ENCODE measurements around the gene GRPEL2.
A peak's percentile ranks its signal among the peaks of the same experiment; 100 is the strongest.

Gene GRPEL2

GRCh38 chr5:149309354-149309753 lies 35.9 kb upstream of the GRPEL2 start:
- peak overlapping the region; percentile 10; the same call in 1 of the 2 replicates for H3K27ac ChIP-seq
- ChIA-PET POLR2A (ENCODE audit: low non-redundant PET) (no interaction called here), CTCF (interaction anchor here (0.6 to 1.8 kb wide), 2 partner anchors 8 to 852 kb away, joined by 3 to 5 read pairs; no protein-coding TSS in a partner anchor)
- DNase-seq (ENCODE audit: low spot score): no peak
- no peak for TF ChIP-seq CTCF (conservative IDR thresholded peaks at IDR 0.05; ENCODE audit: low read depth)

- DNase-seq (ENCODE audit: low spot score): no peak
- POLR2A ChIA-PET (ENCODE audit: low non-redundant PET): no interaction called here
- TF ChIP-seq CTCF (conservative IDR thresholded peaks at IDR 0.05; ENCODE audit: low read depth): no peak
- CTCF ChIA-PET: no interaction called here
- no peak overlapping the region for H3K27ac ChIP-seq
Observed at GRCh38 chr5:149310488-149310887, 34.8 kb upstream of the GRPEL2 start.

- peak; percentile 26 for DNase-seq (ENCODE audit: low spot score)
- ChIA-PET POLR2A (ENCODE audit: low non-redundant PET) (interaction anchor here (0.6 kb wide), 1 partner anchor 12 kb away, joined by 3 read pairs; no protein-coding TSS in a partner anchor), CTCF (interaction anchor here (0.7 kb wide), 1 partner anchor 46 kb away, joined by 3 read pairs; no protein-coding TSS in a partner anchor)
- TF ChIP-seq CTCF (conservative IDR thresholded peaks at IDR 0.05; ENCODE audit: low read depth): no peak
- H3K27ac ChIP-seq: no peak overlapping the region
Observed at GRCh38 chr5:149310947-149311658, 34.2 kb upstream of the GRPEL2 start.

GRCh38 chr5:149313151-149313841 lies 32.0 kb upstream of the GRPEL2 start:
- ChIA-PET CTCF (interaction anchor here (0.7 to 2.4 kb wide), 3 partner anchors 55 to 583 kb away, joined by 3 to 11 read pairs (median 5); no protein-coding TSS in a partner anchor), POLR2A (ENCODE audit: low non-redundant PET) (no interaction called here)
- DNase-seq (ENCODE audit: low spot score): no peak
- TF ChIP-seq CTCF (conservative IDR thresholded peaks at IDR 0.05; ENCODE audit: low read depth): no peak
- H3K27ac ChIP-seq: no peak overlapping the region

- no peak for DNase-seq (ENCODE audit: low spot score)
- H3K27ac ChIP-seq: no peak overlapping the region
- ChIA-PET CTCF (interaction anchor here (0.7 to 2.4 kb wide), 7 partner anchors 23 to 963 kb away, joined by 3 to 11 read pairs (median 3); no protein-coding TSS in a partner anchor), POLR2A (ENCODE audit: low non-redundant PET) (interaction anchor here (1.3 kb wide), 1 partner anchor 30 kb away, joined by 4 read pairs; the partner anchor contains the start of gene GRPEL2)
- TF ChIP-seq CTCF (conservative IDR thresholded peaks at IDR 0.05; ENCODE audit: low read depth): no peak
Observed at GRCh38 chr5:149314571-149315111, 30.7 kb upstream of the GRPEL2 start.

- no peak for TF ChIP-seq CTCF (conservative IDR thresholded peaks at IDR 0.05; ENCODE audit: low read depth)
- no peak for DNase-seq (ENCODE audit: low spot score)
- ChIA-PET CTCF (interaction anchor here (0.7 to 2.4 kb wide), 3 partner anchors 22 to 65 kb away, joined by 4 to 11 read pairs (median 5); no protein-coding TSS in a partner anchor), POLR2A (ENCODE audit: low non-redundant PET) (interaction anchor here (1.3 kb wide), 1 partner anchor 29 kb away, joined by 4 read pairs; the partner anchor contains the start of gene GRPEL2)
- H3K27ac ChIP-seq: peak overlapping the region; percentile 9; the same call in 1 of the 2 replicates
Observed at GRCh38 chr5:149315753-149316152, 29.5 kb upstream of the GRPEL2 start.

Measured in RWPE1 (cell line).